Measurements from ENCODE around the gene DBT.

DBT gene

GRCh38 chr1:100141192-100141591 is 108.4 kb downstream of the DBT start:
- TF ChIP-seq ZNF274 (IDR thresholded peaks at IDR 0.05; ENCODE audit: low read depth, low read length), result no peak

DNA sequence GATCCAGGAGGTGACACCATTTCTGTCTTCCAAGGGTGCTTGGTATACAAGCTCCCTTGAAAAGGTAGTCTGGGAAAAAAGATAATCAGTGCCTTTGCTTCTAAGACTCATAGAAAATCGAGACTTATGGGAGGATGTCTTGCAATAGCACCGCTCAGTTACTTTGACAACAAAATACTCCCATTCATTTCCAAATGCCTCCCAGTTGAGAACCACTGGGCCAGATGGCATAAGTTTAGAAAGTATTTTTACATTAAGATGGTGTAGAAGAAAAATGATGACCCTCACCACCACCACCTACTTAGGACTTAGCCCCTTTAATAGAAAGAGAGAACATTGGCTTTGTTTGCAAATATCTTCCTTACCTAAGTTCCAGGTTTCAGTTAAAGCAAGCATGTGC is 112.0 kb downstream of the DBT start:
- TF ChIP-seq ZNF274 (IDR thresholded peaks at IDR 0.05; ENCODE audit: low read depth, low read length), result no peak
- H3K4me3 ChIP-seq (ENCODE audit: low read length), result no peak overlapping the region

More at GRCh38 chr1:100141192-100141591, 108.4 kb downstream of the DBT start:
- H3K4me3 ChIP-seq (ENCODE audit: low read length), result no peak overlapping the region
